Activated CD4-positive, alpha-beta memory T cell treated with anti-CD3 and anti-CD28 coated beads for 36 hours (primary cell): ENCODE measurements around the gene ZNF333. TPM values are rescaled to one million over a fixed set of nuclear protein-coding genes. Genes with fewer than 3 reads are reported as not detected.

Source experiments
- CTCF ChIA-PET: fragments of 350-600 bp; sonication (Branson Sonifier 250); formaldehyde crosslinking; loops from one replicate; lab custom pipeline; 2021; ENCODE audit warnings: antibody characterized with exemption, inconsistent platforms; lab: Charles Lee
- POLR2A ChIA-PET: fragments of 350-600 bp; sonication (Branson Sonifier 250); formaldehyde crosslinking; loops from one replicate; lab custom pipeline; 2021; ENCODE audit warnings: antibody characterized with exemption; lab: Charles Lee
- DNase-seq: peaks from one replicate; pipeline ENCODE4 v3.0.0-alpha.2; 2020
- H3K27ac Mint-ChIP-seq: one replicate; pipeline ENCODE4 v1.8.0; 2021; ENCODE audit warnings: mixed read lengths
- H3K27me3 Mint-ChIP-seq: one replicate; pipeline ENCODE4 v1.8.0; 2021; ENCODE audit warnings: mixed read lengths
- H3K36me3 Mint-ChIP-seq: one replicate; pipeline ENCODE4 v1.8.0; 2021; ENCODE audit warnings: mixed read lengths
- H3K4me1 Mint-ChIP-seq: one replicate; pipeline ENCODE4 v1.8.0; 2021; ENCODE audit warnings: low read depth, mixed read lengths
- H3K4me3 Mint-ChIP-seq: one replicate; pipeline ENCODE4 v1.8.0; 2021; ENCODE audit warnings: mild to moderate bottlenecking, mixed read lengths
- H3K9me3 Mint-ChIP-seq: one replicate; pipeline ENCODE4 v1.8.0; 2021; ENCODE audit warnings: mixed read lengths
- intact Hi-C: fragments of 100-400 bp; cut with micrococcal nuclease; formaldehyde crosslinking; loops from one replicate; pipeline ENCODE4 v1.15.1; 2023
- total RNA-seq, 2 experiments: library from RNA; stranded (reverse); gene quantifications; one replicate each; pipeline ENCODE4 v1.2.3, GENCODE V29; 2021

ZNF333 gene
- total RNA-seq = 10 to 100 TPM; 16.7 to 18.0 TPM

DNA sequence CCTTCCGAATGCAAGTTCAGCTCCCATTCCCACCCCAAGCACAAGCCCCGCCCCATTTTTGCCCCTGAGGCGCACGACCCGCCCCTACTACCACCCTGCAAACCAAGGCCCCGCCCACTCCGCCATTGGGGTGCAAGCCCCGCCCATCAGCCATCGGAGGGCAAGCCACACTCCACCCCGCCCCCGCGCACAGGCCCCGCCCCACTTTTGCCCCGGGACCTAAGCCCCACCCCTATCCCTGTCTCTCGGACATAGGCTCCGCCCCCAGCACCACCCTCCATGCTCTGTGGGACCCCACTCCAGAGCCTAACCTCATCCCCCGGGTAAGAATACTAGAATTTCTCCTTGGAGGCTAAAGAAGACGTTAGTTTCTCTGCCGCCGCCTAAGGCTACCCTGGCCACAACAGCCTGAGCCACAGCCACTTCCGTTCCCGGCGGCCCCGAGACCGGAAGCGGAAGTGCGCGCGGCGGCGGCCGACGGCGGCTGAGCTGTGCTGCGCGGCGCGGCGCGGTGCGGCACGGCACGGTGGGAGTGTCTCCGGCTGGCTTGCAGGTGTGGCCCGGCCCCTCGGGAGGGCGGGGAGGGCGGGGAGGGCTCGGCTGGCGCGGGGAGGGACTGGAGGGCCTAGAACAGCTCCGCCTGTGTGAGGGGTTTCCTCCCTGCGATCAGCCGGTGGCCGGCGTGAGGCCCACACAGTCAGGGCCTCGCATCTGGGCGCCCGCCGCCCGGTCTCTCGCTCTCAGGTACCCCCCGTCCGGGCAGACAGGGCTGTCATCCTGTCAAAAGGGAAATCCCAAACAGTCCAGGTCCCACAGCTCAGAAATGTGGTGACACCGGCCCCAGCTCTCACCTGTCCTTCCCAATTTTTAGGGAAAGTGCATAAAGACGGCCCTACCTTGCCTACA lies at the start of gene ZNF333:
TSS of gene ZNF333 (plus strand) at position 451 of the 906 bp plus-strand sequence. CDS start 3,444 bp downstream, outside the sequence.
- Mint-ChIP-seq H3K4me1 (peaks cover 20% of the 10 kb centered on the region), H3K36me3 (peaks cover 2% of the 10 kb centered on the region), H3K4me3 (peak within 1 kb of the TSS; percentile 83), H3K27me3 (no peaks in the 10 kb centered on the region), H3K27ac (peak within 1 kb of the TSS; percentile 97), H3K9me3 (no peaks in the 10 kb centered on the region)
- intact Hi-C loops = loop anchor here (1.0 kb wide), 1 partner anchor 118 kb away; the partner anchor contains the start of gene NDUFB7
- POLR2A ChIA-PET = interaction anchor here (0.7 to 1.8 kb wide), 5 partner anchors 58 to 172 kb away, joined by 3 to 5 read pairs (median 4); partner anchors contain the start of genes DNAJB1 and NDUFB7
- DNase-seq = peak; percentile 100
- CTCF ChIA-PET = interaction anchor here (1.5 to 12.0 kb wide), 3 partner anchors 96 to 133 kb away, joined by 4 to 565 read pairs (median 27); partner anchors contain the start of gene NDUFB7

- H3K27me3 Mint-ChIP-seq = peaks cover 9% of the 10 kb centered on the region
- intact Hi-C loops = loop anchor here (5.0 kb wide), 1 partner anchor 126 kb away; no protein-coding TSS in a partner anchor
- no peak overlapping the region for H3K27ac Mint-ChIP-seq
- peaks cover 2% of the 10 kb centered on the region for H3K9me3 Mint-ChIP-seq
- peaks cover under 1% of the 10 kb centered on the region for H3K36me3 Mint-ChIP-seq
- H3K4me1 Mint-ChIP-seq = no peaks in the 10 kb centered on the region
- CTCF ChIA-PET = no interaction called here
- POLR2A ChIA-PET = no interaction called here
- H3K4me3 Mint-ChIP-seq = no peak overlapping the region
- no peak for DNase-seq
Measured at GRCh38 chr19:14648506-14648905, 41.3 kb upstream of the ZNF333 start.

GRCh38 chr19:14649020-14649419 lies 40.8 kb upstream of the ZNF333 start:
- Mint-ChIP-seq H3K4me3 (no peak overlapping the region), H3K27ac (no peak overlapping the region), H3K4me1 (no peaks in the 10 kb centered on the region), H3K9me3 (no peaks in the 10 kb centered on the region), H3K27me3 (peaks cover 9% of the 10 kb centered on the region), H3K36me3 (no peaks in the 10 kb centered on the region)
- CTCF ChIA-PET = no interaction called here
- POLR2A ChIA-PET = no interaction called here
- DNase-seq = no peak
- intact Hi-C loops = loop anchor here (5.0 kb wide), 1 partner anchor 127 kb away; no protein-coding TSS in a partner anchor

- Mint-ChIP-seq H3K27ac (no peak overlapping the region), H3K9me3 (no peaks in the 10 kb centered on the region), H3K27me3 (peaks cover 12% of the 10 kb centered on the region), H3K4me3 (no peak overlapping the region), H3K4me1 (no peaks in the 10 kb centered on the region), H3K36me3 (no peaks in the 10 kb centered on the region)
- intact Hi-C loops = no loop called here
- ChIA-PET POLR2A (no interaction called here), CTCF (no interaction called here)
- no peak for DNase-seq
Measured at GRCh38 chr19:14650161-14650560, 39.7 kb upstream of the ZNF333 start.

GRCh38 chr19:14654786-14655560 lies 34.9 kb upstream of the ZNF333 start:
- no peaks in the 10 kb centered on the region for H3K9me3 Mint-ChIP-seq
- H3K4me3 Mint-ChIP-seq = no peak overlapping the region
- peaks cover 15% of the 10 kb centered on the region for H3K27me3 Mint-ChIP-seq
- ChIA-PET POLR2A (no interaction called here), CTCF (no interaction called here)
- H3K36me3 Mint-ChIP-seq = no peaks in the 10 kb centered on the region
- H3K4me1 Mint-ChIP-seq = no peaks in the 10 kb centered on the region
- no peak overlapping the region for H3K27ac Mint-ChIP-seq
- DNase-seq = no peak
- intact Hi-C loops = no loop called here

- no peaks in the 10 kb centered on the region for H3K4me1 Mint-ChIP-seq
- intact Hi-C loops = no loop called here
- H3K9me3 Mint-ChIP-seq = no peaks in the 10 kb centered on the region
- peaks cover 15% of the 10 kb centered on the region for H3K27me3 Mint-ChIP-seq
- no peak overlapping the region for H3K27ac Mint-ChIP-seq
- H3K36me3 Mint-ChIP-seq = no peaks in the 10 kb centered on the region
- no peak overlapping the region for H3K4me3 Mint-ChIP-seq
- CTCF ChIA-PET = no interaction called here
- DNase-seq = no peak
- POLR2A ChIA-PET = no interaction called here
Measured at GRCh38 chr19:14655726-14656125, 34.1 kb upstream of the ZNF333 start.

DNA sequence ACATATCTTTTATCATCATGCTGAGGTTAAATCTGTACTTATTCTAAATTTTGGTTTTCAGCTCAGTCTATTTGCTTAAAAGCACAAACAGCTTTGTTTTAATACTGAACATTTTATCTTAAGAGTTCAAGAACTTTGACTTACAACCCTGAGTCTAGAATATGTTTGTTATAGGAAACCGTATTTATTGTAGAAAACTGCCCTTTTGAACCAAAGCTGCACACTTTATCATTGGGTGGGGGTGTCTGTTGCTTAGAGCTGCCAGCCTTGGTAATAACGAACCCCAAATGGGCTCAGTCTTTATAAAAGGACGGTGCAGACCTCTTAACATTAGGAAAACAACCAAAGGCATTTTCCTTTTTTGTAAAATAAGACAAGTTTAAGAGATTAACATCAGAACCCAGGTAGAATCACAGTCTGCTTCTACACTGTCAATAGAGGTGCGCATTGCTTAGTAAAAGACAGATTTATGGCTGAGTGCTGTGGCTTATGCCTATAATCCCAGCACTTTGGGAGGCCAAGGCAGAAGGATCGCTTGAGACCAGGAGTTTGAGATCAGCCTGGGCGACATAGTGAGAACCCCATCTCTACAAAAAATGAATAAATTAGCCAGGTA lies 29.9 kb upstream of the ZNF333 start:
- Mint-ChIP-seq H3K9me3 (no peaks in the 10 kb centered on the region), H3K36me3 (no peaks in the 10 kb centered on the region), H3K4me3 (no peak overlapping the region), H3K4me1 (no peaks in the 10 kb centered on the region), H3K27ac (no peak overlapping the region), H3K27me3 (peaks cover 15% of the 10 kb centered on the region)
- intact Hi-C loops = no loop called here
- DNase-seq = no peak
- CTCF ChIA-PET = no interaction called here
- POLR2A ChIA-PET = no interaction called here

DNA sequence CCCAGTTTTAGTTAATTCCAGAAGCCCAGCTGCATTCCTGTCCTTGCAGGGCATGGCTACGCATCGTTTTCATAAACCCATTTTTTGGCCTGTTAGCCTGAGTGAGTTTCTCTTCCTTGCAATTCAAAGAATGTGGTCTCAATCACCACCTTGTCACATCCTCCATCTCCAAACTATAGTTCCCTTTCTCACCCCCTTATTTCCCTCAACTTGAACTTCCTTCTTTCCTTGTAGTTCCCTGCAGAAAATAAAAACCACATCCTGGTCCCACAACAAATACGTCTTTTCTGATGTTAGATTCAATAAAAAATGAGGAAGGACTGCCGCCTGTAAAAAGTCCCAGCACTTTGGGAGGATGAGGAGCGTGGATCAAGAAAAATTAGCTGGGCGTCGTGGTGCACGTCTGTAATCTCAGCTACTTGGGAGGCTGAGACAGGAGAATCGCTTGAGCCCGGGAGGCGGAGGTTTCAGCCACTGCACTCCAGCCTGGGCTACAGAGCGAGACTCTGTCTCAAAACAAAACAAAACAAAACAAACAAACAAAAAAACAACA lies 28.4 kb upstream of the ZNF333 start:
- CTCF ChIA-PET = no interaction called here
- Mint-ChIP-seq H3K4me3 (no peak overlapping the region), H3K27me3 (peaks cover 10% of the 10 kb centered on the region), H3K4me1 (no peaks in the 10 kb centered on the region), H3K9me3 (no peaks in the 10 kb centered on the region), H3K36me3 (no peaks in the 10 kb centered on the region), H3K27ac (no peak overlapping the region)
- no peak for DNase-seq
- intact Hi-C loops = no loop called here
- POLR2A ChIA-PET = no interaction called here

- Mint-ChIP-seq H3K27me3 (peaks cover 17% of the 10 kb centered on the region), H3K9me3 (peaks cover 12% of the 10 kb centered on the region), H3K27ac (no peak overlapping the region), H3K4me1 (peaks cover 20% of the 10 kb centered on the region), H3K36me3 (peaks cover 8% of the 10 kb centered on the region), H3K4me3 (no peak overlapping the region)
- no peak for DNase-seq
- intact Hi-C loops = no loop called here
- CTCF ChIA-PET = interaction anchor here (1.1 to 4.4 kb wide), 2 partner anchors 16 to 113 kb away, joined by 3 to 24 read pairs; no protein-coding TSS in a partner anchor
- POLR2A ChIA-PET = no interaction called here
Measured at GRCh38 chr19:14669940-14670339, 19.9 kb upstream of the ZNF333 start.

DNA sequence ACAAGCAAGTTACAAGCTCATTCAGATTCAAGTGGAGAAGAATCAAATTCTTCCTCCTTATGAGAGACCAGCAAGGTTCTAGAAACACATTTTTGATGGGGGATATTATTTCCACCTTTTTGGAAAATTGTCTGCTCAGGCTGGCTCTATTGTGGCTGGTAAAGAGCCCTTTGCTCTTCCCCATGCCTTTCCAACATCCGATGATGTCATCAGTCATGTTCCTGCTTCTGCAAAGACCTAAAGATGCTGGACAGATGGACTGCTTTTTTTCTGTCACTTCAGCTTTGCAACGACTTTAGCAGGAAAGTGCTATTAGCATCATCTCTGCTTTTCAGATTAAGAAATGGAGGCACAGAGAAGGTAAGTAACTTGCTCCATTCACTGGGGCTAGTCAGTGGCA lies 19.4 kb upstream of the ZNF333 start:
- H3K36me3 Mint-ChIP-seq = peaks cover 8% of the 10 kb centered on the region
- peaks cover 18% of the 10 kb centered on the region for H3K27me3 Mint-ChIP-seq
- ChIA-PET CTCF (interaction anchor here (1.1 to 4.4 kb wide), 2 partner anchors 15 to 114 kb away, joined by 3 to 24 read pairs; no protein-coding TSS in a partner anchor), POLR2A (no interaction called here)
- intact Hi-C loops = no loop called here
- no peak for DNase-seq
- H3K4me3 Mint-ChIP-seq = no peak overlapping the region
- no peak overlapping the region for H3K27ac Mint-ChIP-seq
- peaks cover 20% of the 10 kb centered on the region for H3K4me1 Mint-ChIP-seq
- peaks cover 12% of the 10 kb centered on the region for H3K9me3 Mint-ChIP-seq

- peaks cover 12% of the 10 kb centered on the region for H3K9me3 Mint-ChIP-seq
- DNase-seq = no peak
- ChIA-PET CTCF (interaction anchor here (0.6 to 4.4 kb wide), 4 partner anchors 13 to 829 kb away, joined by 3 to 24 read pairs (median 5); no protein-coding TSS in a partner anchor), POLR2A (no interaction called here)
- peaks cover 20% of the 10 kb centered on the region for H3K4me1 Mint-ChIP-seq
- H3K36me3 Mint-ChIP-seq = peaks cover 8% of the 10 kb centered on the region
- intact Hi-C loops = no loop called here
- peaks cover 15% of the 10 kb centered on the region for H3K27me3 Mint-ChIP-seq
- H3K27ac Mint-ChIP-seq = no peak overlapping the region
- H3K4me3 Mint-ChIP-seq = no peak overlapping the region
Measured at GRCh38 chr19:14672188-14672872, 17.5 kb upstream of the ZNF333 start.
